Keratinocyte (primary cell): Measurements from ENCODE around the gene SEMA3F.

Experiments
- EZH2 ChIP-seq: IDR thresholded peaks from one replicate; pipeline ENCODE4 v1.6.1; 2012; ENCODE audit warnings: inconsistent platforms, mild to moderate bottlenecking, low read length, moderate library complexity
- TF ChIP-seq, protein P1 (sequence below), 3 experiments: IDR thresholded peaks in 1 of 3; conservative IDR thresholded peaks in 1 of 3; optimal IDR thresholded peaks in 1 of 3; 2 replicates in 2 of 3; 3 replicates in 1 of 3; pipeline versions ENCODE3 to v1.5.1; 2011; ENCODE audit warnings: low read length in 3 of 3, mild to moderate bottlenecking in 3 of 3, moderate library complexity in 2 of 3, control low read depth in 1 of 3, inconsistent platforms in 1 of 3; ENCODE audit not compliant: insufficient read depth in 2 of 3; ENCODE audit errors: extremely low read depth in 1 of 3

DNA sequence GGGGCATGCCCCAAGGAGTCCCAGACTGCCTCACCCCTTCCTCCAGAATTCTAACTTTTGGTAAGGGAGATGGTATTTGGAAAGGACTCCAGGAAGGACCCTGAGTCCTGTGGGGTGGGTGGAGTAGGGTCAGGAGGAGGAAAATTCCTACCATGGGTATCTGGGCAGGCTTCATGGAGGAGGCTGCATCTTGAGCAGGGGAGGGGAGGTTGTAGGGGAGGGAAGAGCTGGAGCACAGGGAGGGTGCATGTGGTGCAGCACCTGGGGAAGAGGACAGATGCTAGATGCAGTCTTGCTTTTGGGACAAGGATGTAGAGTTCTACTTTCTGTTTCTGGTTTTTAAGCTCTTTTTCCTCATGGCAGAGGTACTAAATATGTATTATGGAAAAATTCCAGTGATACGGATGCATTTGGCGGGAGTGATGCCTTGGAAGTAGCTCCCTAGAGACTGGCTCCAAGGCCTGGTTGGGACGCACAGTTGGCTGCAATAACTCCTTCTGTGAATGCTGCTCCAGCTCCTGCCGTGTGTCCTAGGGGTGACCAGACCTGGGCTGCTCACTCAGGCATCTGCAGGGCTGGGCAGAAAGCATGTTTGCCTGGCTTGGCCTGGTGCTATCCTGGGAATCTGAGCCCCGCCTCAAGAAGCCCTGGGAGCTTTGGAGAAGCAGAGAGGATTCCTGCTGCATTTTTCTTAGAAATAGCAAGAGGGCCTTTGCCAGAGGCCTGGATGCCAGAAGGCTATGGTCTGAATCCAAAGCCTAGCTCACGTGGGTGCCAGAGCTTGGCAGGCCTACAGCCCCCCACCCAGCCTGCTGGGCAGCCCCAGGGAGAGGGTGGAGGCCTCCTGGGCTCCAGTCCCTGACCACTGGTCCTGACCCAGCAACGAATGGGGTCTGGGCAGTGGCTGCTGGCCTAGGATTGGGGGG, 10.1 kb downstream of the SEMA3F start:
- TF ChIP-seq, protein P1, sequence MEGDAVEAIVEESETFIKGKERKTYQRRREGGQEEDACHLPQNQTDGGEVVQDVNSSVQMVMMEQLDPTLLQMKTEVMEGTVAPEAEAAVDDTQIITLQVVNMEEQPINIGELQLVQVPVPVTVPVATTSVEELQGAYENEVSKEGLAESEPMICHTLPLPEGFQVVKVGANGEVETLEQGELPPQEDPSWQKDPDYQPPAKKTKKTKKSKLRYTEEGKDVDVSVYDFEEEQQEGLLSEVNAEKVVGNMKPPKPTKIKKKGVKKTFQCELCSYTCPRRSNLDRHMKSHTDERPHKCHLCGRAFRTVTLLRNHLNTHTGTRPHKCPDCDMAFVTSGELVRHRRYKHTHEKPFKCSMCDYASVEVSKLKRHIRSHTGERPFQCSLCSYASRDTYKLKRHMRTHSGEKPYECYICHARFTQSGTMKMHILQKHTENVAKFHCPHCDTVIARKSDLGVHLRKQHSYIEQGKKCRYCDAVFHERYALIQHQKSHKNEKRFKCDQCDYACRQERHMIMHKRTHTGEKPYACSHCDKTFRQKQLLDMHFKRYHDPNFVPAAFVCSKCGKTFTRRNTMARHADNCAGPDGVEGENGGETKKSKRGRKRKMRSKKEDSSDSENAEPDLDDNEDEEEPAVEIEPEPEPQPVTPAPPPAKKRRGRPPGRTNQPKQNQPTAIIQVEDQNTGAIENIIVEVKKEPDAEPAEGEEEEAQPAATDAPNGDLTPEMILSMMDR (optimal IDR thresholded peaks at IDR 0.05 in 1 of 3, IDR thresholded peaks at IDR 0.05 in 1 of 3, conservative IDR thresholded peaks at IDR 0.05 in 1 of 3; ENCODE audit: extremely low read depth in 1 of 3, insufficient read depth in 2 of 3, low read length in 3 of 3): no peak
- no peak for TF ChIP-seq EZH2
